Hematopoietic multipotent progenitor cell treated with erythropoietin and hydrocortisone succinate and interleukin-3 and kit ligand, for 15 days (in vitro differentiated cells): ENCODE data around the gene MAGEA2B.
"Not testable (repeated sequence)": the region's sequence is repeated elsewhere in the genome, so short reads cannot be mapped to it uniquely, and the experiment has no call there.

Experiments used
- DNase-seq: peaks from one replicate; pipeline ENCODE4 v3.0.0-alpha.2; 2015; ENCODE audit warnings: low spot score

Gene MAGEA2B

GRCh38 chrX:152713815-152714787 lies at the start of gene MAGEA2B:
TSS of gene MAGEA2B (plus strand) at chrX:152714628. CDS start at chrX:152717107, 2,479 bp downstream.
- not testable (repeated sequence) for DNase-seq

GRCh38 chrX:152674135-152674534 lies 40.3 kb upstream of the MAGEA2B start:
- no peak for DNase-seq

- DNase-seq, result not testable (repeated sequence)
Measured at GRCh38 chrX:152674652-152675051, 39.8 kb upstream of the MAGEA2B start.

- DNase-seq, result not testable (repeated sequence)
Measured at GRCh38 chrX:152681012-152681411, 33.4 kb upstream of the MAGEA2B start.

- not testable (repeated sequence) for DNase-seq
Measured at GRCh38 chrX:152697952-152698931, 16.2 kb upstream of the MAGEA2B start, which contains the start of gene MAGEA3. TSS of gene MAGEA3 (plus strand) at chrX:152698794. CDS start at chrX:152700833, 2,039 bp downstream.

GRCh38 chrX:152700390-152700789 lies 14.0 kb upstream of the MAGEA2B start:
- not testable (repeated sequence) for DNase-seq

GRCh38 chrX:152706500-152706899 lies 7.9 kb upstream of the MAGEA2B start:
- DNase-seq, result not testable (repeated sequence)

GRCh38 chrX:152709173-152709572 lies 5.3 kb upstream of the MAGEA2B start, which contains the start of gene CSAG2:
TSS of gene CSAG2 (minus strand) at chrX:152709273. CDS start at chrX:152709112, 161 bp downstream.
- not testable (repeated sequence) for DNase-seq

- not testable (repeated sequence) for DNase-seq
Measured at GRCh38 chrX:152713195-152713594, 1.2 kb upstream of the MAGEA2B start.

GRCh38 chrX:152725409-152725808 lies 11.0 kb downstream of the MAGEA2B start:
- no peak for DNase-seq

- no peak for DNase-seq
Measured at GRCh38 chrX:152733261-152733975, 19.0 kb downstream of the MAGEA2B start, which contains the start of the genes CSAG1 and MAGEA12. TSS of gene CSAG1 (minus strand) at chrX:152733721. CDS start at chrX:152732460, 1,261 bp downstream. TSS of gene MAGEA12 (plus strand) at chrX:152733757. CDS start at chrX:152736162, 2,405 bp downstream.

GRCh38 chrX:152734143-152734858 lies 19.9 kb downstream of the MAGEA2B start:
- DNase-seq, result not testable (repeated sequence)

GRCh38 chrX:152735101-152735500 lies 20.7 kb downstream of the MAGEA2B start:
- no peak for DNase-seq

- DNase-seq, result no peak
Measured at GRCh38 chrX:152735860-152736511, 21.6 kb downstream of the MAGEA2B start.

GRCh38 chrX:152736528-152736927 lies 22.1 kb downstream of the MAGEA2B start:
- DNase-seq, result not testable (repeated sequence)

- no peak for DNase-seq
Measured at GRCh38 chrX:152738560-152738959, 24.1 kb downstream of the MAGEA2B start.

GRCh38 chrX:152753686-152754650 lies 39.5 kb downstream of the MAGEA2B start, which contains the start of gene MAGEA2:
TSS of gene MAGEA2 (minus strand) at chrX:152753842. CDS start at chrX:152751363, 2,479 bp downstream.
- not testable (repeated sequence) for DNase-seq

- DNase-seq, result not testable (repeated sequence)
Measured at GRCh38 chrX:152754871-152755270, 40.4 kb downstream of the MAGEA2B start.
